Stimulated activated CD8-positive, alpha-beta memory T cell treated with anti-CD3 and anti-CD28 coated beads, Interleukin-2, amount 100 ng/mL, for 1 hour (primary cell): Measurements from ENCODE around the gene C4orf50.

Source experiments
- DNase-seq, 2 donors: peaks; one replicate each; pipeline ENCODE4 v3.0.0-alpha.2; 2020; ENCODE audit warnings: low read depth in 2 of 2

The C4orf50 gene

DNA sequence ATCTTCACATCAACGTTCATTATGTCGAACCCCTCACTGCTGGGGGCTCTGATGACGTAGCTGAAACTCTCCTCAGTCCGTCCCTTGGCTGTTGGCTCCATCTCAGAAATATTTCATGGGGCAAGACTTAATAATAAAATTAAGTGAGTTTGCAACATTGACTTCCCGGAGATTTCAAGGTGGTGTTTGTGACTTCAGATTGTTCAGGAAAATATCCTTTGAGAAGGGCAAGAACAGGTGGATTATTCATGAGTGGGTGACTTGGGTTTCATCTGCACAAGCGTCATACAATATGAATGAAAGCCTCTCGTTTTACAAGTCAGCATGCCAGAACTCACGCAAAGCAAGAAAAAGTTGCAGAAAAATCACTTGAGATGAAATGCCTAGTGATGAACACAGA, at the start of gene C4orf50:
Gene C4orf50 (minus strand): TSS at position 101 of the 400 bp plus-strand sequence.
- DNase-seq: no peak

DNA sequence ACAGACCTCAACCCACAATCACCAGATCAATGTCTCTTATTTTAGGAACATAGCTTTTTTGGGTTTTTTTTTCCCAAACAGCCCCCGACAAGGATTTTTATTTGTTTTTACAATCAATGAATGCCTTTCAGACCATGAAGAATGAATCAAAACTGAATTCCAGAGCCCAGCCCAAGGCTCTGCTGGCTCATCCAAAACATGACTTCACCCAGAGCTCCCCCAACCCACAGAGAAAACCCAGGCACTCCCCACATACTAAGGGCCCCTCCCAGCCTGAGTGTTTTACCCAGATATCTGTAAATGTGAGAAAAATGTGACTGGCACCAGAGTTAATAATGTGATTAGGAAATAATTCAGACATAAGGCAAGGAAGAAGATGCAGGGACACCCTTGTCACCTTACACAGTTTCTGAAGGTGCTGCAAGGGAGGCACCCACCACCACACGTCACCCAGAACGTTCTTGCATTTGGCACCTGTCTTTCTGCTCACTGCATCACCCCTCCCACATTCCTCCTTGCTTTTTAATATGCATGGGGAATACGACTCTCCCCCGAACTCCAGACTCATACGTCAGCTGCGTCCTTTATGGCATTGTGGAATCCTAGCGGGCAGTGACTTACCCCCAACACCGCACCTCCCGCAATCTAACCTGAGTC, 47.8 kb upstream of the C4orf50 start:
- DNase-seq: no peak

DNA sequence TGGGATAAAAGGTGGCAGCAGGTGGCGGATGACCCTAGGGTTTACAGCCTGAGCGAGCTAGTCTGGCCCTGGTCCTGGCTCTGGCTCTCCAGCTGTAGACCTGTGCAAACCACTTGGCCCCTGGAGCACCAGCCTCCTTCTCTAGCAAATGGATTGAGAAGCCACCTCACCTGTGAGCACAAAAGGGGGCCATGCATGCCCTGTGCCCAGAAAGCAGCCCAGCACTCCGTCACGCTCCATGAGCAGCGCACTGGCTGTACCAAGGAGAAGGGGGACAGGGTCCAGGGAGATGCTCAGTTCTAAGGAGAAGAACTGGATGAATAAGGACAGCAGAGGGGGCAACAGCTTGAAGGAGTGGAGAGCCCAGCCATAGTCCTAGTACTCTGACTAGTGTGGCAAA, 46.9 kb upstream of the C4orf50 start:
- no peak for DNase-seq

DNA sequence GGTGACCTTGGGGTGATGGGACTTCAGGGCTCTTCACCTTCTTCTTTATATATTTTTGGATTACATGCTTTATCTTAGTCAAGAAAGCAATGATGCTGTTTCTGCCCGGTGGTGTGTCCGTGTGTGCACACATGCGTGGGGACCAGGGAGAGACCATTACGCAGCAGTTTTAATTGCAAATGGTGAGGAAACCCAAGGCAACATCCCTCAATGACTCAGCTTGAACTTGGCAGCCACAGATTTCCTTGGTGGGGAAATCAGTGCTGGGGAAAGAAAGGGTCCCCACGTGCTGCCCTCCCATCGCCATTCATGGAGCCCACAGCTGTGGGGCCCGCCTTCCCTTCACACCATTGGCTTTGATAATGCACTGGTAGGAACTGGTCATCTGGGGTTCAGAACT, 46.2 kb upstream of the C4orf50 start:
- no peak for DNase-seq

DNA sequence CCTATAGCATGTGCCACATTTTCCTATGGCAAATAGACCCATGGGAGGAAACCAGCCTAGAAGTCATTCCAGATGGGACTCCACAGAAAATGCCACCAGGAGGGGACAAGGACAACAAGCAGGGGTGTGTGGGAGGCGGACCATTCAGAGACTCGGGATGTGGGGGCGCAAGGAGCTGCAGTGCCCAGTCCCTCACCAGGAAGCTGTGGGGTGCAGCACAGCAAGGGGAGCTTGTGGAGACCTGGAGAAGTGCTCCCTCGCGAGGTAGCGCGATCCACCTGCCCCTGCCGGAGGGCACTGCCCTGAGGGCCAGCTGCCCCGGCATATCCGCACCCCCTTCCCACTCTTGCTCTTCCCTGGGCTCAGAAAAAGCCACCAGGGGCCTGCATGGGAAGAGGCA, 45.5 kb upstream of the C4orf50 start:
- no peak for DNase-seq

DNA sequence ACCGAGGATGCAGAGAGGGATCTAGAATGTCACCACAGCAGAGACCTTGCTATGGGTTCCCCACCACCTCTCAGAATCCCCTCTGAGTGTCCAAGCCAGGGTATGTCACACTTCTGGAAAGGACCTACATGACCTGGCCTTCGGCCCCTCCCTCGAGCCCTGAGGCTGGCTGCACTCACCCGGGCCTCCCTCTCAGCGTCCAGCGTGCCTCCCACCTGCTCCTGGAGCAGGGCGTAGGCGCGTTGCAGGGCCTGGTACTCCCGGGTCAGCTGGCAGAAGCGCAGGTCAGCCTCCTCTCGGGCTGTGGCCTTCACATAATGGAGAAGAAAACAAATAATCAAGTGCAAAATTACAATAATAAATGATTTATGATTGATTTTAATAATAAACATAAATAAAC, 43.9 kb upstream of the C4orf50 start:
- DNase-seq: no peak

DNA sequence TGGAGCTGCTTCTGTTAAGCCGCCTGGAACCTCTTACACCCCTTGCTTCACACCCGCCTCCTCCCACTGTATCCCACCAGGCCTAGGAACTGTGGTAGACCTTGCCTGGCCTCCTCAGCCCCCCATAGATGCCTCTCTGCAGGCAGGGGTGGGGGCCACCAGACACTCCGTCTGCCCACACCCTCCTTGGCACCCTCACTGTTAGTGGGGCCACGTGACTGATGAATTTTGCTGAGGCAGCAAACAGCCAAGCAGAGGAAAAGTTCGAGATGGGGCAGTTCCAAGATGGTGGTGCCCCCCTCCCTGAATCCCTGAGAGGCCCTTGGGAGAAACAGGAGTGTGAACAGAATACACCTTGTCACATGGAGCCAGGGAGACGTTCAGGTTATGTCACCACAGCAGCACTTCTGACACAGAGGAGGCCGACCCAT, 41.2 kb upstream of the C4orf50 start:
- DNase-seq: no peak

DNA sequence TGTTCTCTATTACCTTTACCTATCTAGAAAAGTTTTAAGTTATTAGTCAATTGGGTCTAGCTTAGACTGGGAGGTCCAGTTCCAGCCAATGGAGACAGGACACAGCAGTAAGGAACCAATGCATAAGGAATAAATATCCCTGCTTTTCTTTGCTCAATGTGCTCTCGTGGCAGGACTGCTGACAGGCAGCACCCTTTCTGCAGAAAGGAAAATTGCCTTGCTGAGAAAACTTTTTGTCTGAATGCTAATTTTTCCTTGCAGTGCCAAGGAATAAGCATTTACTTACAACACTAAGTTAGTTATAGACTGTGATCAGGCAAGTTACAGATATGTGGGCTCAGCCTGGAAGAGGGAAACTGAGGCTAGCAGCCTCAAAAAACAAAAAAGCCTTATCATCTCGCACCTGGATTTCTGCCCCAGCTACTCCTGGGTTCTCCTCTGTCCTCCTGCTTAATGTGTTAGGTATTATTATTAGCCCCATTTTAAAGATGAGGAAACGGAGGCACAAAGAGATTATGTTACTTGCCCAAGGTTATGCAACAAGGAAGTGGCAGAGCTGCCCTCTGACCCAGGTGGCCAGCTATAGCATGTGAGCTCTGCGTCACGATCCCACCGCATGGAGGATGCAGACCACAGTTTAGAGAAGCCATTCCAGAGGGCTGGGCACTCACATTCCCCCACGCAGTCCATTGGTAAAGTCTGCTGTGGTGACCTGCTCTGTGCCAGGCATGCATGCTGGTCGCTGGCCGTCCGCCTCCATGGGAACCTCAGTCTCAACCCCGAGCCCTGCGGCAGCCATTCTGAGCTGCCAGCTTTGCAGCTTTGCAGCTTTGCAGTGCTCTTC, 40.5 kb upstream of the C4orf50 start:
- DNase-seq: no peak

DNA sequence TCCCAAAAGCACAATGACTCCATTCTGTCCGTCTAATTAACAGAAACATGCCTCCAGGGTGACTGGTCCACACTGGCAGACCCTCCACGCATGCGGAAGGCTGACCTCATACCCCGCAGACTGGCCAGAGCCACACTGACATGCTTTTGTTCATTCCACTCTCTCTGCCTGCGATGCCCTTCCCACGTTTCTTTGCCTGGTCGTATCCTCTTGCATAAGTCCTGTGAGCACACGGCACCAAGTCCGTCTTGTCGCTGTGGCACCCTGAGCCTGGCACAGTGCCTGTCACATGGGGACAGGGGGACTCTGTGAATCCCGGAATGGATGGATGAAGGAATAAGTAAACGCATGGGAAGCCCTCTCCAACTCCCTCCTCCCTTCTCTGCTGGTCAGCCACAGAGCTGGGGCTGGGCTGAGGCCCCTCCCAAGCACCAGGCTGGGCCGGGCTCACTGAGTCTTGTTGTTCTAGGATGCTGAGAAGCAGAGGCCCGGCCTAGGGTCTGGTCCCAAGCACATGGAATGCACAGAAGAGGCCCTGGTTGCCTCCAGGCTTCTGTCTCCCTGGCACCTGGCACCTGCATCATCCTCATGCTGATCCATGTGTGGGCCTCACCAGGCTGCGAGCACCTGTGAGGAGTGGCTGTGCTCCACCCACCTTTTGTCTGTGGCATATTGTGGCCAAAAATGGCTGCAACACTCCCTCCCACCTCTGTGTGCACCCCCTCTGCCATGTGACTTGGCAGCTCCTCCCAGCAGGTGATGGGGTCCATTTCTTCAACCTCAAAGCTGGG, 38.9 kb upstream of the C4orf50 start:
- no peak for DNase-seq

DNA sequence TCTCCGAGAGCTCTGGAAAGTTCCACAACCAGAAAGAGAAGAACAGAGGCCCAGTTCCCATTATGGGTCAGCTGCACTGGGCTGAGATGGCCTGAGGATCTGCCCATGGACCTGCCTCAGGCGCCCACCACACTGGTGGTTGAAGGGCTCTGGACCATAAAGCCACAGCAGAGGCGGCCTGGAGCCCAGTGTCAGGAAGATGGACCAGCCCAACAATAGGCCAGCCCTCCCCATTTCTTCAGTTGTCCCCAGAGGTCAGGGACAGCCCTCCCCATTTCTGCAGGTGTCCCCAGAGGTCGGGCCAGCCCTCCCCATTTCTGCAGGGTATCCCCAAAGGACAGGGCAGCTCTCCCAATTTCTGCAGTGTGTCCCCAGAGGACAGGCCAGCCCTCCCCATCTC, 37.2 kb upstream of the C4orf50 start:
- DNase-seq: no peak

DNA sequence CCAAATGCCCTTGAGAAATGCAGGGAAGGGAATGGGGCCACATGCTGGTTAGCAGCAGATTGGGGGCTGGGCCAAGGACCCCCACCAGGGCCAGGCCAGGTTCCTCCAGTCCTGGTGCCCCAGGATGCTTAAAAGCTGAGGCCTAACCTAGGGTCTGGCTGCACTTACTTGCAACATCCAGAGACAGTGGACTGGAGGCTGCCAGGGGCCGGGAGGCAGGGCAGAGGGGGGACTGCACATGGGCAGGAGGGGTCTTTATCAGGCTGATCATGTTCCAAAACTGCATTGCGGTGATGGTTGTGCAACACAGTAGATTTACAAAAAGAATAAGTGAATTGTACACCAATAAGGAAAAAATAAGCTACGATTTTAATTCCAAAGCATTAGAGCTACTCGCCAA, 36.8 kb upstream of the C4orf50 start:
- no peak for DNase-seq

DNA sequence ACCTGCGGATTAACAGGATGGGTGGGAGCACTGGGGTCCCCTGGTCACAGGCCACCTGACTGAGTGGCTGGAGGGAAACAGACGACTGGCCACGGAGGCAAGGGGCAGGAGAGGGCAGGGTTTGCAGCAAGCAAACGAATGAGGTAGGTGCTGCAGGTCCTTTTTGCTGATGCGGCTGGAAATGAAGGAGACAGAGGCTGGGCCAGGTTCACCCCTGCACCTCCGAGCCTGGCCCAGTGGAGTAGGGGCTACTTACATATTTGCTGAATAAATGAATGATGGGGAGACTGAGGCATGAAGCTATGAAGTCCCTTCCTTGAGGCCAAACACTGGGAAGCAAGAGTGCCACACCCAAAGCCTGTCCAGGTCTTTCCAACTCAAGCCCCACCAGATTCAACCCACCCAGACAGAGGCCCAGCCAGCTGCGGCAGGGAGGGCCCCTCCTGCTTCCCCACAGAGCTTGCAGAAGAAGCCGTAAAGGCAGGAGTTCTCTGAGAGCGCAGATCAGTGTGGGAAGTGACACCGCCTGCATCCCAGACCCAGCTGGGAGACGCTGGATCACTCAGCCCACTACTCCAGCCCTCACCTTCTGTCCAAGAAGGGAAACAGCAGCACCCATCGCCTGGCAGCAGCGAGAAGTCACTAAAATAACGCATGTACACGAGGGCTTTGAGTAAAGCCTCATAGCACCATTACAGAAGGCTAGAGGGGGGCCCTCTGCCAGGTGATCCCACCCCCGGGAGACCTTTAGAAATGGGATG, 36.1 kb upstream of the C4orf50 start:
- DNase-seq: no peak

DNA sequence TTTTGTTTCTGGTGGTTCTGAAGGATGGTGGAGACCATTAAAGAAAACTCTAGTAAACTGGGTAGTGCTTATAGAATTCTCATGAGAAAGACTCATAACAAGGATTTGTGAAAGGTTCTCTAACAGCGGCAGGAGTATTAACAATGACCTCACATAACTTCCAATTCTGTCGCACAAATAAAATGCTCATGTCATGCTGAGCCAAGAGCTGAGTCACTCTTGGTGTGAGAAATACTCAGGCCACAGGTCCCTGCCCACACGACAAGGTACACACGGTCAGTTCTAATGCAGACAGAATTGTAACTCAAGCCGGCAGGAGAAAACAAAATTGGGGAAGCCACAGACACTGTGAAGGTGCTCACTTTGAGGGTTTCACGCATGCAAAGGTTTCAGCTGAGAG, 34.4 kb upstream of the C4orf50 start:
- no peak for DNase-seq

DNA sequence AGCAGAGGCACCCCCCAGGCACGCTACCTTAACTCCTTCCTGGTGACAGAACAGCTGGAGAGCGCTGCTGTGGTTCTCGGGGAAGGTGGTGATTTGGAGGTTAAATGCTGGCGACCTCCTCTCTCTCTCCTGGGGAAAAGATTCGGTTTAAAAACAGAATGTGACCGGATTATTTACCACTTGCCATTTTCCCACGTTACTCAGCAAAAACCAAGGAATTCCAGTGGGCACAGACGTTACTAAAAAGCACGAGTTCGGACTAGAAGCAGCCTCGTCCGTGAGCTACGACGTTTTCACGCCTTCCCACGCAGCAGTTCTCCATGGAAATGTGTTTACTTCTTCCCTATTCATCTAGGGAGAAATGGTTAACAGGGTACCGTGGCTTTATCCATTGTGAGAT, 32.3 kb upstream of the C4orf50 start:
- no peak for DNase-seq

DNA sequence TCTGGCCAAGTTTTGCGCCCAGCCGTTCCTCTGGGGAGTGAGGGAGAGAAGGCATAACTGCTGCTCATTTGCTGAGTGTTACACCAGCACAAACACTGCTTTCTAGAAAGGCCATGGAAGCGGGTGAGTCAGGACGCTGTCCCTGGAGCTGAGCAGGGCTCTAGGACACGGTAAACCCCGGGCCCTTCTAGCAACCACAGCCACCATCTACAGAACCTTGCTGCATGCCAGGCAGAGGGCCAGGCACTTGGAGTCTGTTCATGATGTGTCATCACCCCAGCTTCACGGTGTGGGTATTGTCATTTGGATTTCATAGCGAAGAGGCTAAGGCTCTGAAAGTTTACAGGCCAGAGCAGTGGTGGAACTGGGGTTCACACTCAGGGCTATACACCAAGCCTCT, 31.8 kb upstream of the C4orf50 start:
- DNase-seq: no peak

DNA sequence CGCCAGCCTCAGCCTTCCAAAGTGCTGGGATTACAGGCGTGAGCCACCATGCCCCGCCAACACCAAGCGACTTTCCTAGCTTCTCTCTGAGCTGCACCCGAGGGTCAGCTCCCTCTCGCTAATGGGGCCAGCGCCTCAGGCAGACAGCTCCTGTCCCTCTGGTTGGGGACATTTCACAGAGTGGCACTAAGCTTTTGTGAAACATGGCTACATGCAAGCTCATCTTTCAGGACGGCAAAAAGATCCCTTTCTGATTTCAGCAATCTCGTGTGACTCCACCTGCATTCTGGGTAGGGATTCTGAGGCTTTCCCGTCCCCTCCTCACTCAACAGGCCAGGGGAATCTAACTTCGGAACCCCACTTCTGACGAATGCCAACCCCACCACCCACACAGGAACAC, 31.0 kb upstream of the C4orf50 start:
- DNase-seq: no peak

DNA sequence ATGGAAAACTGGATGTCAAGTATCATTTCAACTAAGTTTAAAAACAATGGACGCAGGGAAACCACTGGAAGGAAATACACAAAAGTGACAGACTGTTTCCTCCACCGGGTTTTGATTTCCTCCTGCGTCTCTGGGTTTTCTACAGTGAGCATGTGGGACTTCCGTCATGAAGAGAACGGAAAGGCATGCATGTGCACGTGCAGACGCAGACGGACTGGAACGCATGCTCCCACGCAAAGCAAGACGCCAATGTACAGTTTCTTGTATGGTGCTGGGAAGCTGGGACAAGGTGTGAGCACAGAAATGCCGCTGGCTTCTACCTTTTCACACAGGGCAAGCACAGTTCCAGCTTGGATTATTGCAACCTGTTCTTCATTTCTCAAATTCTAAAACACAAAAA, 30.3 kb upstream of the C4orf50 start:
- DNase-seq: no peak

DNA sequence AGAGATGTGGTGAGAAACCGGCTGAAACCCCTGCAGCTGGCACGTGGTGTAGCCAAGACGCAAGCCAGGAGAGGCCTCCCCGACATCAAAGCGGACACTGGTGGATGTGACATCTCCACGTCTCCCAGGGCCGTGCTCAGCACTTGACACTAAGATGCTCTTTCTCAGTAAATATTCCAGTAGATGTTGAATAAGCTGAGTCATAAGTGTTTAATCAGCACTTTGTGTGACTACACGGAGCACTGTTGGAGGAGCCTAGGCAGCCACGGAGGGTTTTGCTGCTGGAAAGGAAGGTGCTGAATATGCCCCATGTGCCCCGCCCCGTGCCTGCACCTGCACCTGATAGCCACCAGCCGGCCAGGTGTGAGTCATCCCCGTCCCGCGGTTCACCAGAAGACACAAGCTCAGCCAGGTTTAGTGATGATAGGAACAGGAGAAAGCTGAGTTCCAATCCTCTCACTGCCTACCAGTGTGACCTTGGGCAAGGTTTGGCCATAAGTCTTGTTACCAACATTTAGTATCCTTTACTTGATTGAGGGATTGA, 29.0 kb upstream of the C4orf50 start:
- DNase-seq: no peak

DNA sequence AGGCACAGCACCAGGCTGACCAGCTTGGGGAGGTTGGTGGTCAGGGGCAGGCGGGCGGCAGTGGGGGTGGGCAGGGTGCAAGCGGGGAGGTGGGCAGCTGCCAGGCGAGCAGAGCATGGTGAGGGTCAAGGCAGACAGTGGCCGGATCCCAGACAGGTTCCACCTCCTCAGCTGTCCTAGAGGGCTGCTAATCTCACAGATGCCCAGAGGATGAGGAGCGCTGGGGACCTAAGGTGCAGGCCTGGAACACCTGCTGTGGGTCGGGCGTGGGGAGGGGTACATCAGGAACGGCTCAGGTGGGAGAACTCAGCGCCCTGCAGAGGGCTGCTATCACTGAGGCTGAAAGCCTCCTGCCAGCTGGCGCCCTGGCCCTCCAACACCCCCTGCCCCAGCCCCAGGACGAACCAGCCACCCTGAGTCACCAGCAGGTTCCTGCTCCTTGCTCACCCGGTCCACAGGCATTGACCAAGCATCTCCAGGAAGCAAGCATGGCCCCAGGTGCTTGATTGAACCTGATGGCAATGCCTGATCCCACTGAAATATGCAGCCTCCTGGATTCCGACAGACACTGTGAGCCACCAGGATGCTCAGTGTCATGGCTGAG, 28.4 kb upstream of the C4orf50 start:
- DNase-seq: no peak

DNA sequence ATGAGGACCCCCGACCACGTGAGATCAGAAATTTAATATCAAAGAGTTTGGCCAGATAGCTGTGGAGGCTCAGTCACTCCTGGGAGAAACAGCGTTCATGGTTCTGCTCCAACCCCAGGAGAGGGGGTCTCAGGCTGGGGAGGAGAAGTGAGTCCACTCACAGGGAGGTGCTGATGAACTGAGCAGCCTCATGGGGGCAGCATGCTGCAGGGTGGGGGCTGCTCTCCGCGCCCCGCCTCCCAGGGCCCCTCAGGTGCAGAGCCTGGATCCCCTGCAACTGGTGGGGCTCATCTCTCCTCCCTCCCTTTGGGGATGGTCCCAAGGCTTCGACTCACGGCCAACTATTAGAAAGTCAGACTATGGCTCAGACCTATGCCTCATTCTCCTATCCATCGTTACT, 26.6 kb upstream of the C4orf50 start:
- DNase-seq: no peak

DNA sequence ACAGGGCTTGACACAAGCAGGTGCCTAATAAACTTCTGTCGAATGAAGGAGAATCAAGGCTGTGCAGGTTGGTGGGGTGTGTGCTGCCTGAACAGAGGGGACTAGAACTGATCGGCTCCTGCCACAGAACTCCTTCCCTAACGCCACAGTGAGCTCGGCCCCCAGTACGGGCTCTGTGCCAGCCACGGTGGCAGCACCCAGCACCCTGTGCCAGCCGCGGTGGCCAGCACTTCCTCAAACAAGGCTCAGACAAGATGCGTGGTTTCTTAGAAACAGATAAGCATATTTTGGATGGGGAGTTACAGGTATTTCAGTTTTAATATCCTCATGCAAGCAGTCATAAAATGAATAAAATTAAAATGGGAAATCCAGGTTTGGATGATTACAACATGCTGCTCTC, 26.0 kb upstream of the C4orf50 start:
- no peak for DNase-seq
